ENCODE measurements around the gene VWA3B.
"Not testable (repeated sequence)": the region's sequence is repeated elsewhere in the genome, so short reads cannot be mapped to it uniquely, and the experiment has no call there.

The VWA3B gene

GRCh38 chr2:98242003-98242402 lies 155.0 kb downstream of the VWA3B start:
- DNase-seq, result peak in 34 of 56 donors; percentile 8 to 73 (median 40)

DNA sequence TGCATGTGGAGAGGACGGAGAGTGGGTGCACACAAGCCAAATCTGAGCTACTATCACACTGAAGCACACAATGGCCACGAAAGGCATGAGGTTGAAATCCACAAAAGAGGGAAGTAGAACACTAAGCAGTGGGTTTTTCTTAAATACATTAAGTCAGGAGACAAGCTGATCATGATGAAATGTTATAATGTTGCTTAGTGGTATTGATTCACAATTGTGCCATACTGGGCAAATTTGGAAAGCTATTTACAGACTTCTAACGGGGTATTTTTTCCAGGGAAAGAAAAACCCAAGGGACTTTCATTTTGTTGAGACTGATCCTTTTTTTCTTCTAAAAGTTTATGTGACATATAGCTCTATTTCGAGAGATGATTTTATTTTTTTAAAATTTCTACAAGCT lies 158.5 kb downstream of the VWA3B start:
- DNase-seq, result no peak

DNA sequence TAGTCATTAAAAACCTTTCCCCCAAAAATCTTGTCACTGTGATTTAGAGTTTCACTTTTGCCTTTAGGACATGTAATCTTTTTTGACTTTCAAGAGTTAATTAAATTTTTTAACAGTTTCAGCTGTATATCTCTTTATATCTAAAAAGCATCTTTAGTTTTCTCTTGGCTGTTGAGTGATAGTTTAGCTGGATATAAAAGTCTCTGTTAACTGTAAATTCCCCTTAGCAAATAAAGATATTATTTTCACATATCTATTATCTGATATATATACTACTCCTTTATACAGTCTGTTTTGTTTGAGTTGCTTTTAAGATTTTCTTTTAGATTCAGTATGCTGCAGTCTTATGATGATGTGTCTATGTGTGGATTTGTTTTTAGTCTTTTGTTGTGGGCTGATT lies 160.4 kb downstream of the VWA3B start:
- DNase-seq, result no peak

GRCh38 chr2:98252038-98252773 lies 165.2 kb downstream of the VWA3B start:
- no peak for DNase-seq

GRCh38 chr2:98253461-98254070 lies 166.6 kb downstream of the VWA3B start:
- peak in 3 of 56 donors; percentile 20 to 47 (median 39) for DNase-seq

DNA sequence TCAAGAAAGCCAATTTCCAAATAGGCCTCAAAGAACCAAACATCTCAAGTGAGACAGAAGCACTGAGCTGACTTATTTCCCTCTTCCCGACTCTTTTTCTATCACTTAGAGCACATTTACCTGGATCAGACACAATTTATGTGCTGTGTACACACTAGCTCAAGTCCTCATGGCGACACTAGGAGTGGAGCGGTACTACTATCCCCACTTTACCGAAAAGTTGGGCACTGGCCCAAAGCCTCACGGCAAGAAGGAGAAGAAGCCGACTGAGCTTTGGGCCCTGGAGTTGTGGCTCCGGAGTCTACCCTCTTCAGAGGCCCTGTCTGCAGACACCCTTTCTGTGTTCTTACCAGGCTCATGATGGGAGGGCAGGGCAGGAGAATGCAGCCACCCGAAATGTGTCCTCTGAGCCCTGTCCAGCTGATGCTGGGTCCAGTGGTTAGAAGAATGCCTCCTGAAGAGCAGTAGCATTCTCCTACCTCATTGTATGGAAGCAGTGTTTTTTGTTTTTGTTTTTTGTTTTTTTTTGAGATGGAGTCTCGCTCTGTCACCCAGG lies 167.6 kb downstream of the VWA3B start:
- DNase-seq, result no peak

DNA sequence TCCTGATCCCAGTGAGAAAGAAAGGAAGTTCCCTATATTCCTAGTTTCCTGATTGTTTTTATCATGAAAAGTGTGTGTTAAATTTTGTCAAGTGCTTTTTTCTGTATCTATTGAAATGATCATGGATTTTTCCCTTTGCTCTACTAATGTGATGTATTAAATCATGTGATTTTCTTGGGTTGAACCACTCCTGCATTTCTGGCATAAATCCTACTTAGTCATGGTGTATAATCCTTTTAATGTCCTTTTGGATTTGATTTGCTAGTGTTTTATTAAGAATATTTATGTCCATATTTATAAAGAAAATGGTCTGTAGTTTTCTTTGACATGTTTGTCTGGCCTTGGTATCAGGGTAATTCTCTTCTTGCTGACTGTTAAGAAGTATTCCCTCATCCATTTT lies 171.9 kb downstream of the VWA3B start:
- no peak for DNase-seq

DNA sequence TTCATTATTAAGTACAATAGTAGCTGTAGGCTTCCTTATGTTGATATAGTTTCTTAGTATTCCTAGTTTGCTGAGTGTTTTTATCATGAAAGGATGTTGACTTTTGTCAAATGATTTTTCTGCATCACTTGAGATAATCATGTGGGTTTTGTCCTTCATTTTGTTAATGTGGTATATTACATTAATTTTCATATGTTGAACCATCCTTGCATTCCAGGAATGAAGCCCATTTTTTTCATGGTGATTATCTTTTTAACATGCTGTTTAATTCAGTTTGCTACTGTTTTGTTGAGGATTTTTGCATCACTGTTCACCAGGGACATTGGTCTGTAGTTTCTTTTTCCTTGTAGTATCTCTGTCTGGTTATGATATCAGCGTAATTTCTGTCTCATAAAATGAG lies 176.4 kb downstream of the VWA3B start:
- DNase-seq, result no peak

GRCh38 chr2:98268225-98268624 lies 181.3 kb downstream of the VWA3B start:
- DNase-seq, result not testable (repeated sequence)

DNA sequence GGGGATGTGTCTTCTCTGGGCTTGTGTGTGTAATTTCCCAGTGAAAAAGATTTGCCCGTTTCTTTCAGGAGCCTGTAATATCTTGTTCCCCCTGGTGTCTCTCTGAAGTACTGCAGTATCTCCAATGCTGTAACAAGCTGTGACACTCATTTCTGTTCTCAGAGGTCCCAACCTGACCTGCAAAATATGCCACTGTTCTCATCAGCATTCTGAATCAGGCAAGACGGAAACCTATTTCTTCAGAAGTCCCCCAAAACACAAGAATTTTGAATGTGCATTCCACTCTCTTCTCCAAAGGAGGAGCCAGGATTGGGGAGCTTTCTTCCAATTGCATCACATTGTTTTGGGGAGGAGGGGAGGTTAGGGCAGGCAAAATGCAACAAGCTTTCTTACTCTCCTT lies 182.3 kb downstream of the VWA3B start:
- peak in 1 of 56 donors; percentile 7 for DNase-seq

DNA sequence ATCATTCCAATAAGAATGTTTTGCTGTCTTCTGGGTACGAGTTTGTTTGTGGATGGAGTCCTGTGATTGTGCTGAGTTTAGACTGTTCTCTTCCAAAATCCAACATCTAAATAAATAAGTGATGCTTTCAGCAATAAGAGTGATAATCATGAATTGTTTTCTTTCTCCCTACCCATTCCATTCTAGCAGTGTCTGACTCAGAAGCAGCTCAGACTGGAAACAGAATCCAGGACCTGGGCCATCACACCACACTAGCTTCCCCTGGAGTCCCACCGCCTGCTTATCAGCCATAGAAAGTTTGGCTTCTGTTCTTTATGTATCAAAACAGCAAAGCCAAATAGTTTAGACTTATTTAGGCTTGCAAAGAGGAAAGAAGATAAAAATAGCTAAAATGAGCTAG lies 182.9 kb downstream of the VWA3B start:
- DNase-seq, result no peak

DNA sequence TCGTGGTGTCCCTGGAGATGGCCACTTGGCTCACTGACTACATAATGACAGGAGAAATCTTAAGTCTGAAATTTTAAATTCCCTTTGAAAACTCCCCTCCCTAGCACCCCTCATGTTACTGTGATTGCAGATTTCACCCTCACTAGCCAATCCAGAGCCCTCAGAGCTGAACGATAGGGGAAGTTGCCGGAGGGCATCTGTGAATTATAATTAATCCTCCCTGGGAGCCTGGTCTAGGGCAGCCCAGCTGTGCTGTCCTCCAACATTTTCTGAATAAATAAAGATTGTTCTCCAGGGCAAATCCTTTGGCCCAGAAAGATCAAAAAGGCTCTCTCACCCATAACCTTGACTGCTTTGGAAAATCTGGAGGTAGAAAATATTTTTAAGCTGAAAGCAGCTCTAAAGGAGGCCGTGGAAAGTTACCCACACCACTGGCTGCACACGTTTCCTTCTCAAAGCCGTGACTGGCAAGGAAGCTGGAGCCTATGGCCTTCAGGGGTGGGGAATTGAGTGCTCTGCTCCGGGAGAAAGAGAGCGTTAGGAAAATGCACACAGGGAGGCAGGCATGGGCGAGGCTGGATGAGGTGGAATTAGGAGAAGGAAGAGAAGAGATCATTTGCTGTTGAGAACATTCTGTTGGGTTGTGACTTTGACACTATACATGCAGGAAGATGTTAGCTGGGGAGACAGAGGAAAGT lies 190.3 kb downstream of the VWA3B start:
- DNase-seq, result no peak

DNA sequence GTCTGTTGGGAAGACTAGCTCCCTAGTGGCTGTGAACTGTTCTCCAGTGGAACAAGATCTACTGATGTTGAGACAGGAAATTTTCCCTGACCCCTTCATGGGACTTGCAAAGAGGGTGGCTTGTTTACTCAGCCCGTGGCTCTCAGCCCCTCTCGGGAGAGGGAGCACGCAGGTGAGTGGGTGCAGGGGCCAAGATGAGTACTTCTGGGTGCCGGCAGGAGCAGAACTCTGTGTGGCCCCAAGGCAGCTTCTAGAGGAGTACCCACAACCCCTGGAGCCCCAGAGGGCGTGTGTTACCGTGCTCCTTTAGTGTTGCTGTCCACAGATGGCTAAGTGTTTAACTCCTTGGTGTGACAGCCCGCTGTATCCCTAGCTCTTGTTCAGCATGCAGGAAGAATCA lies 191.1 kb downstream of the VWA3B start:
- no peak for DNase-seq

- no peak for DNase-seq
These were observed 193.6 kb downstream of the VWA3B start for GRCh38 chr2:98280376-98281102.

GRCh38 chr2:98281607-98282006 lies 194.6 kb downstream of the VWA3B start:
- no peak for DNase-seq

- no peak for DNase-seq
These were observed 195.1 kb downstream of the VWA3B start for GRCh38 chr2:98282109-98282508.

DNA sequence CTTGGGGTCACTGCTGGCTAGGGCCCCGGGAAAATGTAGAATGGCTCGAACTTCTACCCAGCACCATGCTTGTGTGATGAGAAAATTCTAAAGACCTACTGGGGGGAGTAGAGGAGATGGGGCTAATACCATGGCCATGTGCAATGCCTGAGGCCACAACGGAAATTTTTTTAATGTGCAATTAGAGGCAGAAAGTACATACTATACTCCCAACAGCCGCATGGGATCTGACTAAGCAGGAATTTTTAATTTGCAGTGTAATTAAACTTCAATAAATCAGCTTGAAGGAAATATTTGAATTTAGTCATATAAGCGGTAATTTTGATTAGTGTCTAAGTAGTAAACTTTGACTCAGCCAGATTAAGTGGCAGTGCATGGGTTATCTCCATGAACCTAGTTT lies 206.1 kb downstream of the VWA3B start:
- DNase-seq, result no peak

DNA sequence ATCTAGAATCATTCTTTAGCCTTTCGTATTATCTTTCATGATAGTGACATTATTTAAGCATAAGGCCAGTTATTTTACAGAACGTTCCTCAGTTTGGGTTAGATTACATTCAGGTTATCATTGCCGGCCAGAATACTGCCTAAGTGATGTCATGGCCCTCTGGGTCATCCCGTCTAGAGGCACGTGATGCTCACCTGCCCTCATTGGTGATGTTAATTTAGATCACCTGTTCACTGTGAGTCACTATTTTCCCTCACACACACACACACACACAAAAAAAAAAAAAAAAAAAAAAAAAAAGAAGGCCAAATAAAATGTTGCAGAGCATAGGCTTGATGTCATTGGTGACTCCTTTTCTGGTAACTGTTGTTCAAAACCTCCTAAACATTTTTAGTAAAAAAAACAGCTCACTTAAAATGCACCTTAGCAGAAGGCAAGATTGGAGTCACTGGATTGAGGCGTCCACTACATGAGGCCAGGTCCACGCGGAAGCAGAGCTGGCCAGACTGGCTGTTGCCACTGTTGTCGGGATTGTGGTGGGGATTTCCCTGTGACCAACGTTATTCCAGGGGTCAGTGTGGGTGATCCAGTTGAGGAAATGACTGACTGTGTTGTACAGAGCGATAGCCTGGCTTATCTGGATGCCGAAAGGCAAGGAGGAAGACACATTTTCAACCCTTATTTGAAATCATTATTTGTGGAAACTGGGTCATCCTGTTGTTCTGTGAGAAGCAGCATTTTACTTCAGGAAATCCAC lies 207.1 kb downstream of the VWA3B start:
- DNase-seq, result no peak

GRCh38 chr2:98294711-98295110 lies 207.7 kb downstream of the VWA3B start:
- DNase-seq, result no peak

- DNase-seq, result no peak
These were observed 208.3 kb downstream of the VWA3B start for GRCh38 chr2:98295275-98295674.
